HepG2 (cell line): ENCODE data around the gene ARHGEF37. TPM values are rescaled to one million over a fixed set of nuclear protein-coding genes. Genes with fewer than 3 reads are reported as not detected.
"Not testable (repeated sequence)": the region's sequence is repeated elsewhere in the genome, so short reads cannot be mapped to it uniquely, and the experiment has no call there.

Source experiments
- ATAC-seq: fragments of 200-7000 bp; cut with Tn5 transposase; 3 replicates; pipeline ENCODE4 v1.9.1; 2020; ENCODE audit warnings: mild to moderate bottlenecking, moderate library complexity
- BruUV-seq: library from RNA; stranded (reverse); fragments of 400-500 nt; replicated peaks from 2 replicates; lab custom pipeline; 2021; lab: Mats Ljungman, UMichigan
- CTCF ChIA-PET: fragments of 300-600 bp; formaldehyde crosslinking; extraction: SDS; loops from one replicate; lab custom pipeline; 2021; ENCODE audit warnings: low total read pairs, inconsistent platforms, low intra/inter-chr PET ratio; lab: Yijun Ruan, JAX
- POLR2A ChIA-PET: fragments of 350-600 bp; sonication (Branson Sonifier 250); formaldehyde crosslinking; loops from one replicate; lab custom pipeline; 2020; ENCODE audit warnings: antibody characterized with exemption, inconsistent platforms; lab: Yijun Ruan, JAX
- DNase-seq: peaks from one replicate; pipeline ENCODE4 v3.0.0-alpha.2; 2015; ENCODE audit warnings: low spot score
- FAIRE-seq: peaks from 3 replicates; lab custom pipeline; 2011; peaks lifted over from hg19 to GRCh38; lab: Jason Lieb, UNC
- H2AFZ ChIP-seq: one replicate; pipeline ENCODE4 v1.6.1; 2011; ENCODE audit warnings: low read length, inconsistent platforms
- H3K27ac ChIP-seq: fragments of 300-600 bp; 3 replicates; pipeline ENCODE4 v1.8.0; 2011; ENCODE audit warnings: mixed run types, mild to moderate bottlenecking, mixed read lengths, low read length, inconsistent platforms; ENCODE audit not compliant: insufficient read depth; ENCODE audit errors: extremely low read length
- H3K27me3 ChIP-seq, 2 experiments: fragments of 200-600 bp in 1 of 2; 2 replicates in 1 of 2; 3 replicates in 1 of 2; pipeline versions ENCODE4 v1.6.0 to v1.8.0; 2011; ENCODE audit warnings: low read length in 2 of 2, mild to moderate bottlenecking in 2 of 2, moderate library complexity in 2 of 2, inconsistent platforms in 1 of 2; ENCODE audit not compliant: insufficient read depth in 2 of 2, control insufficient read depth in 1 of 2
- H3K36me3 ChIP-seq, 2 experiments: fragments of 200-600 bp in 1 of 2; replicated peaks in 1 of 2; 2 replicates in 1 of 2; 3 replicates in 1 of 2; pipeline versions ENCODE4 v1.5.1 to v1.8.0; 2011; ENCODE audit warnings: low read length in 2 of 2, inconsistent platforms in 1 of 2; ENCODE audit not compliant: insufficient read depth in 2 of 2, control insufficient read depth in 1 of 2
- H3K4me1 ChIP-seq: 2 replicates; pipeline ENCODE4 v1.5.1; 2012; ENCODE audit warnings: low read length, inconsistent platforms; ENCODE audit not compliant: insufficient read depth
- H3K4me2 ChIP-seq: 2 replicates; pipeline ENCODE4 v1.6.0; 2011; ENCODE audit warnings: low read depth, low read length, inconsistent platforms
- H3K4me3 ChIP-seq, 3 experiments: fragments of 200-600 bp in 1 of 3; sonication (generic), shearing (Covaris generic) in 1 of 3; replicated peaks in 1 of 3; 2 replicates each; pipeline ENCODE4 v1.5.1; 2011 to 2016; ENCODE audit warnings: low read length in 3 of 3, inconsistent platforms in 2 of 3, low read depth in 2 of 3, mild to moderate bottlenecking in 2 of 3, control low read depth in 1 of 3, mixed read lengths in 1 of 3; ENCODE audit not compliant: insufficient read depth in 1 of 3
- H3K79me2 ChIP-seq: one replicate; pipeline ENCODE4 v1.6.1; 2011; ENCODE audit warnings: low read length, inconsistent platforms; ENCODE audit not compliant: insufficient read depth
- H3K9ac ChIP-seq: 2 replicates; pipeline ENCODE4 v1.6.0; 2011; ENCODE audit warnings: mild to moderate bottlenecking, low read depth, low read length, inconsistent platforms; ENCODE audit not compliant: insufficient read depth
- H3K9me3 ChIP-seq: 2 replicates; pipeline ENCODE4 v1.5.1; 2012; ENCODE audit warnings: mild to moderate bottlenecking, low read length
- H4K20me1 ChIP-seq: 2 replicates; pipeline ENCODE4 v1.6.0; 2011; ENCODE audit warnings: inconsistent platforms, mild to moderate bottlenecking, low read length, moderate library complexity; ENCODE audit not compliant: insufficient read depth
- HMGXB4 ChIP-seq, 2 experiments: sonication (generic) in 1 of 2; formaldehyde crosslinking in 1 of 2; IDR thresholded peaks; 2 replicates each; pipeline versions ENCODE4 v1.4.0 to v1.6.1; 2018 to 2020; ENCODE audit warnings: missing genetic modification reagents in 2 of 2, borderline replicate concordance in 1 of 2, low read depth in 1 of 2, mild to moderate bottlenecking in 1 of 2, missing biosample characterization in 1 of 2
- IRF2 ChIP-seq: IDR thresholded peaks from 2 replicates; pipeline ENCODE4 v1.6.1; 2018; ENCODE audit warnings: missing genetic modification reagents, missing compliant biosample characterization
- MATR3 ChIP-seq: sonication (generic); formaldehyde crosslinking; IDR thresholded peaks from 2 replicates; pipeline ENCODE4 v1.4.0; 2020; ENCODE audit warnings: missing genetic modification reagents
- MLLT10 ChIP-seq: sonication (generic); formaldehyde crosslinking; IDR thresholded peaks from 2 replicates; pipeline ENCODE4 v1.4.0; 2020; ENCODE audit warnings: missing genetic modification reagents
- ZFAT ChIP-seq: sonication (generic); formaldehyde crosslinking; conservative IDR thresholded peaks from 2 replicates; pipeline ENCODE4 v1.8.1; 2023; ENCODE audit warnings: missing genetic modification reagents, inconsistent platforms
- ZXDC ChIP-seq: sonication (generic); formaldehyde crosslinking; IDR thresholded peaks from 2 replicates; pipeline ENCODE4 v1.5.0; 2020; ENCODE audit warnings: mild to moderate bottlenecking, missing genetic modification reagents
- WGBS: methylation state at CpG from one replicate; pipeline ENCODE4 v1.1.6; 2017; ENCODE audit warnings: low lambda C conversion rate; 5-methylcytosine and 5-hydroxymethylcytosine counted together
- in situ Hi-C: cut with HindIII; loops from 2 replicates; pipeline ENCODE4 v1.10.0; 2017; ENCODE audit warnings: low pct_unique_long_range_greater_than_20kb; ENCODE audit not compliant: extremely low pct_ligation_motif_present
- intact Hi-C: fragments of 100-400 bp; cut with micrococcal nuclease; formaldehyde crosslinking; loops from one replicate; pipeline ENCODE4 v1.10.0; 2022; ENCODE audit not compliant: unreplicated experiment
- polyA plus RNA-seq, 8 experiments: library from polyadenylated mRNA; depleted of rRNA in 3 of 8; stranded (reverse) in 7 of 8; unstranded in 1 of 8; fragments of >200 nt; fragmentation: Illumina TruSeq in 4 of 8; extraction: Trizol in 4 of 8; gene quantifications; 2 replicates each; pipeline versions ENCODE4 v1.2.1 to v1.2.3, GENCODE V29; 2011 to 2016; ENCODE audit warnings: low read depth in 4 of 8, missing spikeins in 1 of 8, mixed read lengths in 1 of 8; ENCODE audit not compliant: insufficient read depth in 1 of 8
- total RNA-seq, 5 experiments: library from RNA; depleted of rRNA; stranded (reverse); fragments of >200 nt; fragmentation: Illumina TruSeq; extraction: Trizol; gene quantifications; 2 replicates each; pipeline ENCODE4 v1.2.3, GENCODE V29; 2016; ENCODE audit warnings: low read depth in 1 of 5

ARHGEF37 gene
- total and polyA plus RNA-seq, 2 of the 13 experiments (the other 11 are each of a cell fraction or from before 2014, with no cell fraction given) = 0.18 to 0.27 TPM

- no peak for TF ChIP-seq HMGXB4 (CRISPR knock-in tag; IDR thresholded peaks at IDR 0.05; ENCODE audit: borderline replicate concordance in 1 of 2, low read depth in 1 of 2)
- TF ChIP-seq MLLT10 (CRISPR knock-in tag) = no peak
- no peak for TF ChIP-seq ZFAT (CRISPR knock-in tag)
- no peak for TF ChIP-seq ZXDC (CRISPR knock-in tag)
- no peak for TF ChIP-seq IRF2 (CRISPR knock-in tag)
- TF ChIP-seq MATR3 (CRISPR knock-in tag) = no peak
These were observed 48.9 kb upstream of the ARHGEF37 start (continued) for GRCh38 chr5:149532413-149532812.

GRCh38 chr5:149535787-149536186, 45.5 kb upstream of the ARHGEF37 start:
- peaks cover 95% of the 10 kb centered on the region for H3K79me2 ChIP-seq
- ATAC-seq, intact Hi-C loops, H3K27ac ChIP-seq, H3K4me3 ChIP-seq, H3K4me2 ChIP-seq, BruUV-seq, H3K27me3 ChIP-seq, H2AFZ ChIP-seq, in situ Hi-C loops, CTCF ChIA-PET, H3K9me3 ChIP-seq, H3K9ac ChIP-seq, FAIRE-seq, DNase-seq: not testable (repeated sequence)
- peaks cover 24% of the 10 kb centered on the region for H3K4me1 ChIP-seq
- H3K36me3 ChIP-seq = peaks cover 9 to 41% of the 10 kb centered on the region in 2 experiments
- POLR2A ChIA-PET = interaction anchor here (2.2 kb wide), 1 partner anchor 16 kb away, joined by 6 read pairs; the partner anchor contains the start of gene CSNK1A1
- H4K20me1 ChIP-seq = peaks cover 72% of the 10 kb centered on the region
- 95% methylated on average over 6 of the region's 6 CpGs for WGBS
